MM.1S (cell line): ENCODE measurements around the gene SAMD14.

Experiments used
- CTCF ChIP-seq: fragments of 300-600 bp; sonication (generic); IDR thresholded peaks from 2 replicates; pipeline ENCODE4 v1.5.1; 2016; ENCODE audit warnings: antibody characterized with exemption, low read length, mixed read lengths
- EZH2 ChIP-seq: fragments of 300-600 bp; sonication (generic); optimal IDR thresholded peaks from 2 replicates; pipeline ENCODE3; 2017; ENCODE audit warnings: low read depth, mild to moderate bottlenecking, antibody characterized with exemption, low read length, mixed read lengths

GRCh38 chr17:50098583-50098982 is 31.4 kb downstream of the SAMD14 start:
- no peak for TF ChIP-seq CTCF
- TF ChIP-seq EZH2: no peak
